GM12864 (cell line): ENCODE measurements around the gene SYCE3.

Experiments
- DNase-seq: peaks from one replicate; pipeline ENCODE4 v3.0.0-alpha.2; 2011; ENCODE audit warnings: low read depth
- H3K4me3 ChIP-seq: 2 replicates; pipeline ENCODE4 v1.5.1; 2011; ENCODE audit warnings: mild to moderate bottlenecking, low read depth, low read length, control low read depth
- TF ChIP-seq, protein P1 (sequence below): IDR thresholded peaks from 2 replicates; pipeline ENCODE4 v1.5.1; 2011; ENCODE audit warnings: low read depth, mild to moderate bottlenecking, moderate library complexity, low read length, control low read depth, inconsistent platforms; ENCODE audit errors: missing control alignments

SYCE3 gene

GRCh38 chr22:50526108-50526833 is 36.4 kb downstream of the SYCE3 start:
- DNase-seq, result no peak
- TF ChIP-seq, protein P1, sequence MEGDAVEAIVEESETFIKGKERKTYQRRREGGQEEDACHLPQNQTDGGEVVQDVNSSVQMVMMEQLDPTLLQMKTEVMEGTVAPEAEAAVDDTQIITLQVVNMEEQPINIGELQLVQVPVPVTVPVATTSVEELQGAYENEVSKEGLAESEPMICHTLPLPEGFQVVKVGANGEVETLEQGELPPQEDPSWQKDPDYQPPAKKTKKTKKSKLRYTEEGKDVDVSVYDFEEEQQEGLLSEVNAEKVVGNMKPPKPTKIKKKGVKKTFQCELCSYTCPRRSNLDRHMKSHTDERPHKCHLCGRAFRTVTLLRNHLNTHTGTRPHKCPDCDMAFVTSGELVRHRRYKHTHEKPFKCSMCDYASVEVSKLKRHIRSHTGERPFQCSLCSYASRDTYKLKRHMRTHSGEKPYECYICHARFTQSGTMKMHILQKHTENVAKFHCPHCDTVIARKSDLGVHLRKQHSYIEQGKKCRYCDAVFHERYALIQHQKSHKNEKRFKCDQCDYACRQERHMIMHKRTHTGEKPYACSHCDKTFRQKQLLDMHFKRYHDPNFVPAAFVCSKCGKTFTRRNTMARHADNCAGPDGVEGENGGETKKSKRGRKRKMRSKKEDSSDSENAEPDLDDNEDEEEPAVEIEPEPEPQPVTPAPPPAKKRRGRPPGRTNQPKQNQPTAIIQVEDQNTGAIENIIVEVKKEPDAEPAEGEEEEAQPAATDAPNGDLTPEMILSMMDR, result peak; percentile 72

DNA sequence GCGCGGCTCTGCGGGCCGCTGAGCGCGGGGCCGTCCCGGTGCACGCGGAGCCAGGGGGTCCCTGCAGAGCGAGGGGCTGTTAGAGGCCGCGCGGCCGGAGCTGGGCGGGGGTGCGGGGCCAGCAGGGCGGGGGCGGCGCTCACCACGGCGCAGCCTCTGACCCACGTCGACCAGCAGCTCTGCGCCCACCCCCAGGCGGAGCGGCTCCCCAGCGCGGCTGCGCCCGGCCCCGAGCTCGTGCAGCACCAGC is 36.9 kb downstream of the SYCE3 start:
- DNase-seq, result no peak
- TF ChIP-seq, protein P1, result peak; percentile 50
- H3K4me3 ChIP-seq, result peak overlapping the region; percentile 60

More at GRCh38 chr22:50526108-50526833, 36.4 kb downstream of the SYCE3 start:
- peak overlapping the region; percentile 60 for H3K4me3 ChIP-seq

DNA sequence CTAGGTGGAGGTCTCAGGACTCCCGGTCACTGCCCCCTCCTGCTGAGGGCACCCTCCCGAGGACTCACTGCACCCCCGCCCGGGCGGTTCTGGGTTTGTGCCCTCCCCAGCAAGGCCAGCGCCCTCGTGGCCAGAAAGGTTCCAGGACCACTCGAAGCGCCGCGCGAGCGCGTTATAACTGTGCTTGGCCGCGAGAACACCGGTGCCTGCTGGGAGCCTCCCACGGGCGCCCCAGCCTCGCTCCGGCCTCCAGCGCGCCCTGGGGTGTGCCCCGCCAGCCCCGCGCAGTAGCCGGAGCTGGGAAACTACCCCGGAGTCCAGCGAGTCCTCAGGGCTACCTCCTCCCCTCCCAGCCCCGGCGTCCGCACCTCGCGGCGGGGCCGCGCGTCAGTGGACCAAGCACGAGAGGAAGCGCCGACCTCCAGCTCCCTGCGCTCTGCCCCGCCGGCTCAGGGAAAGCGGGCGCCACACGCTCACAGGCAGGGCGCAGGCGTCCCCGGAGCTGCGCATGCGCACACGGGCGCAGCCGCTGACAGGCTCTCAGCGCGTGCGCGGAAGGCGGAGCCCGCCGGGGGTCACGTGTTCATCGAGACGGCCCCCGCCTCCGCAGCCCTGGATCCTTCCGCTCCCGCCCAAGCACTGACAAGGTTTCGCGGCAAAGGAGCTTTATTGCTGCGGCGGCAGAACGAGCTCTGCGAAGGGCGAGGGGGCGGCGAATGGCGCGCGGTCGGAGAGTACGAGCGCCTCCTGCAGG is 37.4 kb downstream of the SYCE3 start, which contains the start of gene SCO2:
SCO2 (minus strand) TSS at position 495 of the 754 bp plus-strand sequence. CDS start 1,187 bp downstream, outside the sequence.
- peak; percentile 88 for DNase-seq
- peak within 1 kb of the TSS; percentile 60 for H3K4me3 ChIP-seq
- TF ChIP-seq, protein P1, result no peak

DNA sequence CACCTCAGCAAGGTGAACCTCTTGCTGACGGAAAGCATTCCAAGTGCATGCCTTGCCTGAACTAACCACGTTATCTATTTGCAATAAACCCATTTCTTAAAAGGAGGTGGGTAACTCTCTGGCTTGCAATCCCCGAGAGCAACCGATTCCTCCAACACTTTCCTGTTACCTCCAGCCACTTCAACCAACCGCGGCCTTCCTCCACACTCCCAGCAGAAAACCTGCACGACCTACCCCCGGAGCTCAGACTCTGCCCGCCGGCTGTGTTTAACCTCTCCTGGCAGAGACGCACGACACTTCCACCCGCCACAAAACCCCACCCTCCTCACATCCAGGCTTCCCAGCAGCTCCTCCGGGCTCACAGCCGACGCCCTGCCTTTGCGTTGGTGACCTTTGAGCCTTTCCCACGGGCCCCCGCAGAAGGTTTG is 38.0 kb downstream of the SYCE3 start:
- DNase-seq, result no peak
- peak overlapping the region; percentile 60 for H3K4me3 ChIP-seq
- TF ChIP-seq, protein P1, result no peak

DNA sequence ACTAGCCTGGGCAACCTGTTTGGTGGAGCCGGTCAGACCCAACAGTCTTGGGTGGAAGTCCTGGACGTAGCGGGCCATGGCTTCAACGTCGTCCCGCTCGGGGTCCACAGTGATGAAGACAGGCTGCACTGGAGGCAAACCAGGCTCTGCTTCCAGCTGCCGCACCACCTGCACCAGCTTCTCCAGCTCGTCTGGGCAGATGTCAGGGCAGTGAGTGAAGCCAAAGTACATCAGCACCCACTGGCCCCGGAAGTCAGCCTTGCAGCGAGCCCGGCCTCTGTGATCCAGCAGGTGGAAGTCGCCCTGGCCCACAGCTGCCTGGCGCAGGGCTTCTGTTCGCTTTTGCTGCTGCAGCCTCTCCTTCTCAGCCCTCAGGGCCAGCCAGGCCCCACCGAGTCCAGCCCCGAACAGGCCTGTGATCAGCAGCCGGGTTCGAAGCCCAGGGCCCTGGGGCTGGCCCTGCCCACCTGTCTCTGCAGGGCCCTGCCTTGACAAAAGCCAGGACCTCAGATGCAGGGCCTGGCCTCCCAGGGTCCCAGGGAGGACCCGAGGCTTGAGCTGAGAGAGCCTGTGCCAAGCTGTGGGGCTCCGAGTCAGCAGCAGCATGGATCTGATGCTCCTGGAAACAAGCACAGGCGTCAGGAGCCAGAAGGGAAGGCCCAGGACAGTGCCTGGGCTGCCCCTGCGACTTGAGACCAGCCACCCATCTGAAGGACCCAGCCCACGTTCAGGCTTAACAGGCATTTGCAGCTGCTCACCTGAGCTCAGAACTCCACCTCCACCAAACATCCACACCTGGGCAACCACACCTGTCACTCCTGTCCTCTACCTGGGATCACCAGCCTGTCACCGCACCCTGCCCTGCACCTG is 38.7 kb downstream of the SYCE3 start:
- TF ChIP-seq, protein P1, result no peak
- no peak for DNase-seq

GRCh38 chr22:50523458-50523805 is 39.3 kb downstream of the SYCE3 start:
- TF ChIP-seq, protein P1, result no peak
- no peak overlapping the region for H3K4me3 ChIP-seq
- DNase-seq, result no peak

More for the DNA sequence above, 38.7 kb downstream of the SYCE3 start:
- peak overlapping the region; percentile 60 for H3K4me3 ChIP-seq
